Measurements from ENCODE around the gene ERVMER34-1. TPM values are rescaled to one million over a fixed set of nuclear protein-coding genes. Genes with fewer than 3 reads are reported as not detected.

ERVMER34-1 gene
- total and polyA plus RNA-seq, 2 donors (not counting 3 experiments of a cell fraction or from before 2014, with no cell fraction given): 0.03 TPM; not detected in 1

DNA sequence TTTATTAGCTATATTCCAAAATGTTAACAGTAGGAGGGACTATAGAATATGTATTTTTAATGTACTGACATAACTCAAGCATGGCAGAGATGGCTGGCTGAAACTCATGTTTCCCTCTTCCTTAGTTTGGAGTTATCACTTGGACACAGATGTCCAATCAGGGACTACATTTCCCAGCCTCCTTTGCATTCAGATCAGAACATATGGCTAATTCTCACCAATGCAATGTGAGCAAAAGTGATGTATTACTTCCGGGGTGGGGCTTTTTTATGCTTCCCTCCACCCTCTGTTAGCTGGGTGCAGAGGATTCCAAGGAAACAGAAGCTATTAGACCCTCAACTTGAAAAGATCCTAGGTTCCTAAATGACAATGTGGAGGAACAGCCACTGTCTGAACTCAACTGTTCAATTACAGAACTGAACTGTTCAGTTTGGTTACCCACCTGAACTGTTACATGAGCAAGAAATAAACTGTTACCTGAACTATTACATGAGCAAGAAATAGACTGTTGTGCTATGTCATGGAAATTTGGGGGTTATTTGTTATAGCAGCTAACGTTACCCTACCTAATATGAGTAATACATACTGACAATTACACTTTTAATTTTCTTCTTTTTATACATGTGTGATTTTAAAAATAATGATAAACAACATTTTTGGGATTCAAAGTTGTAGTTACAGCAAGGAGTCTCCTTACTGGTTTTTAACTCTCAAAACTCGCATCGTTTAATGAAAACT, 29.6 kb upstream of the ERVMER34-1 start:
- no peak for DNase-seq (ENCODE audit: low read depth, low spot score)

More for the DNA sequence above, 29.6 kb upstream of the ERVMER34-1 start:
- no peaks in the 10 kb centered on the region for H3K27me3 ChIP-seq (ENCODE audit: control insufficient read depth in 2 of 2, insufficient read depth in 2 of 2, low read length in 2 of 2)
- TF ChIP-seq JUN (IDR thresholded peaks at IDR 0.05; ENCODE audit: borderline replicate concordance, insufficient read depth, insufficient read length, low read depth): no peak
- TF ChIP-seq GATA2 (IDR thresholded peaks at IDR 0.05; ENCODE audit: insufficient read depth, insufficient read length, low read depth, low read length): no peak
- no peak for TF ChIP-seq MYC (IDR thresholded peaks at IDR 0.05; ENCODE audit: low read depth, low read length)
- TF ChIP-seq POLR2AphosphoS5 (IDR thresholded peaks at IDR 0.05; ENCODE audit: insufficient read depth, low read depth, low read length): no peak
- TF ChIP-seq CTCF (IDR thresholded peaks at IDR 0.05; ENCODE audit: extremely low read depth in 1 of 2, insufficient read depth in 1 of 2, low read depth in 1 of 2, low read length in 2 of 2): no peak
- H3K9ac ChIP-seq (replicated peaks; ENCODE audit: extremely low read depth, insufficient read depth, low read length): no peak overlapping the region
- BruUV-seq (replicated peaks): no TSS peak
- no peak for FAIRE-seq
- no peaks in the 10 kb centered on the region for H3K36me3 ChIP-seq (ENCODE audit: control insufficient read depth in 2 of 2, extremely low read depth in 1 of 2, insufficient read depth in 2 of 2, low read length in 2 of 2)
- ChIA-PET POLR2A (interaction anchor here (0.7 kb wide), 1 partner anchor 1355 kb away, joined by 3 read pairs; no protein-coding TSS in a partner anchor), CTCF (no interaction called here)
- no peak overlapping the region for H2AFZ ChIP-seq (ENCODE audit: low read depth, low read length)
- dilution Hi-C loops (cut with MboI; ENCODE audit: extremely low pct_ligation_motif_present, low sequenced_read_pairs): no loop called here
- H3K27ac ChIP-seq (ENCODE audit: insufficient read depth, low read depth, low read length): no peak overlapping the region
- no peak overlapping the region for H3K4me2 ChIP-seq (ENCODE audit: insufficient read depth, low read length)
- no peak overlapping the region for H3K4me3 ChIP-seq (replicated peaks in 1 of 3; ENCODE audit: insufficient read depth in 1 of 3, low read depth in 1 of 3, low read length in 3 of 3)
- H3K79me2 ChIP-seq (ENCODE audit: control insufficient read depth, insufficient read depth, low read length): no peaks in the 10 kb centered on the region
- no peaks in the 10 kb centered on the region for H3K9me3 ChIP-seq (replicated peaks; ENCODE audit: control insufficient read depth, insufficient read depth, low read length)
- no peaks in the 10 kb centered on the region for H3K9me1 ChIP-seq (replicated peaks; ENCODE audit: control insufficient read depth, extremely low read depth, insufficient read depth, low read length)
- H3K4me1 ChIP-seq (ENCODE audit: control insufficient read depth, extremely low read depth, insufficient read depth, low read length): no peaks in the 10 kb centered on the region
- intact Hi-C loops (cut with micrococcal nuclease): no loop called here
- no peaks in the 10 kb centered on the region for H4K20me1 ChIP-seq (replicated peaks; ENCODE audit: control insufficient read depth, extremely low read depth, insufficient read depth, low read length)

Data from endothelial cell of umbilical vein (primary cell).